Hepatocyte (in vitro differentiated cells): ENCODE data around the gene ZNF415.

Experiments used
- CTCF ChIP-seq: fragments of 200-600 bp; sonication (generic); IDR thresholded peaks from 2 replicates; pipeline ENCODE4 v1.5.1; 2016; ENCODE audit warnings: antibody characterized with exemption, mild to moderate bottlenecking; ENCODE audit not compliant: poor library complexity
- EZH2 ChIP-seq: fragments of 200-600 bp; sonication (generic); IDR thresholded peaks from 2 replicates; pipeline ENCODE4 v1.6.1; 2016; ENCODE audit warnings: antibody characterized with exemption, mild to moderate bottlenecking, borderline replicate concordance

GRCh38 chr19:53086949-53087348 is 45.8 kb downstream of the ZNF415 start:
- no peak for TF ChIP-seq CTCF
- no peak for TF ChIP-seq EZH2
